Measurements from ENCODE around the gene ANO1. TPM values are rescaled to one million over a fixed set of nuclear protein-coding genes. Genes with fewer than 3 reads are reported as not detected.

ANO1 gene
- polyA plus RNA-seq, 1 donor (not counting 4 experiments of a cell fraction or from before 2014, with no cell fraction given): 45.2 TPM

GRCh38 chr11:70203751-70204465 lies 125.8 kb downstream of the ANO1 start:
- Histone ChIP-seq H3K36me3 (ENCODE audit: control insufficient read depth in 2 of 2, extremely low read depth in 1 of 2, insufficient read depth in 2 of 2, low read length in 2 of 2) (peaks cover 12 to 26% of the 10 kb centered on the region in 2 experiments), H3K9me3 (ENCODE audit: control insufficient read depth, low read depth, low read length) (no peaks in the 10 kb centered on the region), H3K27ac (ENCODE audit: control insufficient read depth, insufficient read depth, low read length) (peak overlapping the region; percentile 88), H3K4me3 (ENCODE audit: control insufficient read depth in 2 of 3, extremely low read depth in 1 of 3, insufficient read depth in 2 of 3, low read depth in 1 of 3, low read length in 3 of 3) (peak overlapping the region; percentile 72 to 88 (median 74)), H2AFZ (ENCODE audit: control insufficient read depth, low read length) (no peak overlapping the region), H4K20me1 (ENCODE audit: control insufficient read depth, extremely low read depth, insufficient read depth, low read length) (peaks cover 23% of the 10 kb centered on the region), H3K27me3 (ENCODE audit: control insufficient read depth, extremely low read depth, insufficient read depth, low read length) (no peaks in the 10 kb centered on the region), H3K79me2 (ENCODE audit: control insufficient read depth, insufficient read depth, low read length) (peaks cover 40% of the 10 kb centered on the region), H3K4me1 (ENCODE audit: control insufficient read depth, extremely low read depth, insufficient read depth, low read length) (peaks cover 21% of the 10 kb centered on the region), H3K9me1 (ENCODE audit: control insufficient read depth, extremely low read depth, insufficient read depth, low read length) (peaks cover 4% of the 10 kb centered on the region), H3K9ac (ENCODE audit: control insufficient read depth, extremely low read depth, insufficient read depth, low read length) (peak overlapping the region; percentile 88), H3K4me2 (ENCODE audit: control insufficient read depth, extremely low read depth, insufficient read depth, low read depth, low read length) (peak overlapping the region; percentile 71)
- FAIRE-seq: peak; percentile 88
- peak; percentile 49 for DNase-seq (ENCODE audit: low read depth, low spot score)
- TF ChIP-seq, protein P1, sequence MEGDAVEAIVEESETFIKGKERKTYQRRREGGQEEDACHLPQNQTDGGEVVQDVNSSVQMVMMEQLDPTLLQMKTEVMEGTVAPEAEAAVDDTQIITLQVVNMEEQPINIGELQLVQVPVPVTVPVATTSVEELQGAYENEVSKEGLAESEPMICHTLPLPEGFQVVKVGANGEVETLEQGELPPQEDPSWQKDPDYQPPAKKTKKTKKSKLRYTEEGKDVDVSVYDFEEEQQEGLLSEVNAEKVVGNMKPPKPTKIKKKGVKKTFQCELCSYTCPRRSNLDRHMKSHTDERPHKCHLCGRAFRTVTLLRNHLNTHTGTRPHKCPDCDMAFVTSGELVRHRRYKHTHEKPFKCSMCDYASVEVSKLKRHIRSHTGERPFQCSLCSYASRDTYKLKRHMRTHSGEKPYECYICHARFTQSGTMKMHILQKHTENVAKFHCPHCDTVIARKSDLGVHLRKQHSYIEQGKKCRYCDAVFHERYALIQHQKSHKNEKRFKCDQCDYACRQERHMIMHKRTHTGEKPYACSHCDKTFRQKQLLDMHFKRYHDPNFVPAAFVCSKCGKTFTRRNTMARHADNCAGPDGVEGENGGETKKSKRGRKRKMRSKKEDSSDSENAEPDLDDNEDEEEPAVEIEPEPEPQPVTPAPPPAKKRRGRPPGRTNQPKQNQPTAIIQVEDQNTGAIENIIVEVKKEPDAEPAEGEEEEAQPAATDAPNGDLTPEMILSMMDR (optimal IDR thresholded peaks at IDR 0.05 in 1 of 3, IDR thresholded peaks at IDR 0.05 in 1 of 3, conservative IDR thresholded peaks at IDR 0.05 in 1 of 3; ENCODE audit: extremely low read depth in 1 of 3, insufficient read depth in 2 of 3, low read length in 3 of 3): no peak
- no peak for TF ChIP-seq EZH2 (IDR thresholded peaks at IDR 0.05; ENCODE audit: low read length)
- dilution Hi-C loops (cut with MboI; ENCODE audit: extremely low pct_ligation_motif_present, low sequenced_read_pairs): no loop called here

GRCh38 chr11:70204466-70204799 lies 126.3 kb downstream of the ANO1 start:
- H3K4me1 ChIP-seq (ENCODE audit: control insufficient read depth, extremely low read depth, insufficient read depth, low read length): peaks cover 21% of the 10 kb centered on the region
- FAIRE-seq: no peak
- no peaks in the 10 kb centered on the region for H3K27me3 ChIP-seq (ENCODE audit: control insufficient read depth, extremely low read depth, insufficient read depth, low read length)
- TF ChIP-seq EZH2 (IDR thresholded peaks at IDR 0.05; ENCODE audit: low read length): no peak
- TF ChIP-seq, protein P1 (optimal IDR thresholded peaks at IDR 0.05 in 1 of 3, IDR thresholded peaks at IDR 0.05 in 1 of 3, conservative IDR thresholded peaks at IDR 0.05 in 1 of 3; ENCODE audit: extremely low read depth in 1 of 3, insufficient read depth in 2 of 3, low read length in 3 of 3): no peak
- peak overlapping the region; percentile 88 for H3K9ac ChIP-seq (ENCODE audit: control insufficient read depth, extremely low read depth, insufficient read depth, low read length)
- H3K9me1 ChIP-seq (ENCODE audit: control insufficient read depth, extremely low read depth, insufficient read depth, low read length): peaks cover 4% of the 10 kb centered on the region
- no peak overlapping the region for H2AFZ ChIP-seq (ENCODE audit: control insufficient read depth, low read length)
- H3K4me2 ChIP-seq (ENCODE audit: control insufficient read depth, extremely low read depth, insufficient read depth, low read depth, low read length): peak overlapping the region; percentile 71
- peaks cover 23% of the 10 kb centered on the region for H4K20me1 ChIP-seq (ENCODE audit: control insufficient read depth, extremely low read depth, insufficient read depth, low read length)
- DNase-seq (ENCODE audit: low read depth, low spot score): no peak
- dilution Hi-C loops (cut with MboI; ENCODE audit: extremely low pct_ligation_motif_present, low sequenced_read_pairs): no loop called here
- H3K9me3 ChIP-seq (ENCODE audit: control insufficient read depth, low read depth, low read length): no peaks in the 10 kb centered on the region
- H3K36me3 ChIP-seq (ENCODE audit: control insufficient read depth in 2 of 2, extremely low read depth in 1 of 2, insufficient read depth in 2 of 2, low read length in 2 of 2): peaks cover 12 to 26% of the 10 kb centered on the region in 2 experiments
- peaks cover 40% of the 10 kb centered on the region for H3K79me2 ChIP-seq (ENCODE audit: control insufficient read depth, insufficient read depth, low read length)
- H3K4me3 ChIP-seq (ENCODE audit: control insufficient read depth in 2 of 3, extremely low read depth in 1 of 3, insufficient read depth in 2 of 3, low read depth in 1 of 3, low read length in 3 of 3): peak overlapping the region; percentile 72 to 88 (median 74)
- H3K27ac ChIP-seq (ENCODE audit: control insufficient read depth, insufficient read depth, low read length): peak overlapping the region; percentile 88

All from keratinocyte (primary cell).